Fibroblast of lung (primary cell): ENCODE data around the gene EPAS1. TPM values are rescaled to one million over a fixed set of nuclear protein-coding genes. Genes with fewer than 3 reads are reported as not detected.

Experiments used
- DNase-seq, 2 donors: peaks; one replicate each; pipeline versions ENCODE4 v3.0.0 to v3.0.0-alpha.2; 2010; ENCODE audit warnings: low read depth in 2 of 2
- H2AFZ ChIP-seq: 2 replicates; pipeline ENCODE4 v1.5.1; 2012; ENCODE audit warnings: low read length, control low read depth, inconsistent platforms
- H3K27ac ChIP-seq: 2 replicates; pipeline ENCODE4 v1.5.1; 2011; ENCODE audit warnings: low read length, control low read depth; ENCODE audit not compliant: insufficient read depth
- H3K27me3 ChIP-seq: 2 replicates; pipeline ENCODE4 v1.5.1; 2011; ENCODE audit warnings: mild to moderate bottlenecking, low read length; ENCODE audit not compliant: control insufficient read depth, insufficient read depth
- H3K36me3 ChIP-seq: 2 replicates; pipeline ENCODE4 v1.5.1; 2011; ENCODE audit warnings: low read length; ENCODE audit not compliant: control insufficient read depth, insufficient read depth
- H3K4me1 ChIP-seq: 2 replicates; pipeline ENCODE4 v1.5.1; 2011; ENCODE audit warnings: low read length; ENCODE audit not compliant: control insufficient read depth, insufficient read depth; ENCODE audit errors: extremely low read depth
- H3K4me2 ChIP-seq: 2 replicates; pipeline ENCODE4 v1.5.1; 2011; ENCODE audit warnings: low read length, control low read depth; ENCODE audit not compliant: insufficient read depth; ENCODE audit errors: extremely low read depth
- H3K4me3 ChIP-seq, 4 experiments: fragments of 200-600 bp in 1 of 4; sonication (generic) in 1 of 4; replicated peaks in 1 of 4; 2 replicates each; pipeline ENCODE4 v1.5.1; 2011 to 2016; ENCODE audit warnings: low read length in 4 of 4, low read depth in 3 of 4, mild to moderate bottlenecking in 3 of 4, control low read depth in 2 of 4, inconsistent platforms in 1 of 4, mixed read lengths in 1 of 4; ENCODE audit not compliant: insufficient read depth in 1 of 4; ENCODE audit errors: control extremely low read depth in 1 of 4
- H3K79me2 ChIP-seq: 2 replicates; pipeline ENCODE4 v1.5.1; 2012; ENCODE audit warnings: mild to moderate bottlenecking, low read length, inconsistent platforms; ENCODE audit not compliant: control insufficient read depth, insufficient read depth
- H3K9ac ChIP-seq: 2 replicates; pipeline ENCODE4 v1.5.1; 2011; ENCODE audit warnings: mild to moderate bottlenecking, low read length, control low read depth; ENCODE audit not compliant: insufficient read depth
- H3K9me3 ChIP-seq: 2 replicates; pipeline ENCODE4 v1.5.1; 2012; ENCODE audit warnings: low read depth, low read length; ENCODE audit not compliant: control insufficient read depth, insufficient read depth
- H4K20me1 ChIP-seq: 2 replicates; pipeline ENCODE4 v1.5.1; 2011; ENCODE audit warnings: low read length; ENCODE audit not compliant: control insufficient read depth, insufficient read depth; ENCODE audit errors: extremely low read depth
- CTCF ChIP-seq, 2 donors: IDR thresholded peaks in 1 of 2; conservative IDR thresholded peaks in 1 of 2; 1 replicate in 1 of 2; 2 replicates in 1 of 2; pipeline ENCODE4 v1.5.1; 2011 to 2012; ENCODE audit warnings: low read length in 2 of 2, control low read depth in 1 of 2, inconsistent platforms in 1 of 2, low read depth in 1 of 2, mild to moderate bottlenecking in 1 of 2
- EZH2 ChIP-seq: IDR thresholded peaks from 2 replicates; pipeline ENCODE4 v1.5.1; 2012; ENCODE audit warnings: low read length, control low read depth, mild to moderate bottlenecking; ENCODE audit errors: missing control alignments
- polyA plus RNA-seq, 2 donors: library from polyadenylated mRNA; depleted of rRNA in 1 of 2; stranded (reverse) in 1 of 2; unstranded in 1 of 2; fragments of >200 nt; gene quantifications; 2 replicates each; pipeline ENCODE4 v1.2.1, GENCODE V29; 2011 to 2012; ENCODE audit warnings: missing spikeins in 1 of 2
- total RNA-seq: library from RNA; depleted of rRNA; stranded (reverse); fragments of >200 nt; gene quantifications from 2 replicates; pipeline ENCODE4 v1.2.1, GENCODE V29; 2014

EPAS1 gene
- total and polyA plus RNA-seq, 2 donors (not counting 1 experiment from before 2014, with no cell fraction given) = 120 to 941 TPM

- Histone ChIP-seq H3K4me1 (no peaks in the 10 kb centered on the region), H4K20me1 (no peaks in the 10 kb centered on the region), H3K9ac (no peak overlapping the region), H3K27me3 (peaks cover 7% of the 10 kb centered on the region), H3K27ac (no peak overlapping the region), H3K4me2 (no peak overlapping the region), H3K9me3 (no peaks in the 10 kb centered on the region), H3K4me3 (no peak overlapping the region), H3K36me3 (no peaks in the 10 kb centered on the region), H3K79me2 (no peaks in the 10 kb centered on the region), H2AFZ (no peak overlapping the region)
- peak; percentile 40 to 52 for DNase-seq
- no peak for TF ChIP-seq EZH2
- TF ChIP-seq CTCF (conservative IDR thresholded peaks at IDR 0.05 in 1 of 2, IDR thresholded peaks at IDR 0.05 in 1 of 2; ENCODE audit: low read depth in 1 of 2, low read length in 2 of 2) = no peak
Observed at GRCh38 chr2:46252891-46253659, 44.1 kb upstream of the EPAS1 start.

GRCh38 chr2:46254474-46254873, 42.7 kb upstream of the EPAS1 start:
- Histone ChIP-seq H3K27me3 (peaks cover 7% of the 10 kb centered on the region), H3K79me2 (no peaks in the 10 kb centered on the region), H3K27ac (no peak overlapping the region), H3K4me2 (no peak overlapping the region), H4K20me1 (no peaks in the 10 kb centered on the region), H3K4me3 (no peak overlapping the region), H3K9me3 (no peaks in the 10 kb centered on the region), H3K4me1 (no peaks in the 10 kb centered on the region), H2AFZ (no peak overlapping the region), H3K9ac (no peak overlapping the region), H3K36me3 (no peaks in the 10 kb centered on the region)
- no peak for DNase-seq
- no peak for TF ChIP-seq CTCF (conservative IDR thresholded peaks at IDR 0.05 in 1 of 2, IDR thresholded peaks at IDR 0.05 in 1 of 2; ENCODE audit: low read depth in 1 of 2, low read length in 2 of 2)
- TF ChIP-seq EZH2 = no peak

- Histone ChIP-seq H3K9me3 (no peaks in the 10 kb centered on the region), H4K20me1 (no peaks in the 10 kb centered on the region), H3K4me2 (no peak overlapping the region), H3K9ac (no peak overlapping the region), H3K36me3 (no peaks in the 10 kb centered on the region), H3K79me2 (no peaks in the 10 kb centered on the region), H3K4me3 (no peak overlapping the region), H2AFZ (no peak overlapping the region), H3K4me1 (no peaks in the 10 kb centered on the region), H3K27ac (no peak overlapping the region), H3K27me3 (peaks cover 7% of the 10 kb centered on the region)
- no peak for DNase-seq
- TF ChIP-seq EZH2 (no peak), CTCF (conservative IDR thresholded peaks at IDR 0.05 in 1 of 2, IDR thresholded peaks at IDR 0.05 in 1 of 2; ENCODE audit: low read depth in 1 of 2, low read length in 2 of 2) (no peak)
Observed at GRCh38 chr2:46256563-46257142, 40.6 kb upstream of the EPAS1 start.
